Muscle layer of colon (tissue), 2 donors: ENCODE measurements around the gene BASP1.
"Not testable (repeated sequence)": the region's sequence is repeated elsewhere in the genome, so short reads cannot be mapped to it uniquely, and the experiment has no call there.

ENCODE experiments used
- H3K27ac ChIP-seq: one replicate; pipeline ENCODE4 v1.7.0; 2013; ENCODE audit warnings: low read depth, mild to moderate bottlenecking, low read length, moderate library complexity
- H3K27me3 ChIP-seq, 2 donors: one replicate each; pipeline ENCODE4 v1.7.0; 2013; ENCODE audit warnings: low read length in 2 of 2, mild to moderate bottlenecking in 2 of 2; ENCODE audit not compliant: insufficient read depth in 2 of 2, control insufficient read depth in 1 of 2
- H3K36me3 ChIP-seq: one replicate; pipeline ENCODE4 v1.7.0; 2013; ENCODE audit warnings: mild to moderate bottlenecking, low read length; ENCODE audit not compliant: insufficient read depth
- H3K4me1 ChIP-seq: one replicate; pipeline ENCODE4 v1.7.0; 2013; ENCODE audit warnings: mild to moderate bottlenecking, low read length; ENCODE audit not compliant: insufficient read depth
- H3K4me3 ChIP-seq, 2 donors: one replicate each; pipeline ENCODE4 v1.7.0; 2013; ENCODE audit warnings: low read length in 2 of 2, low read depth in 1 of 2, mild to moderate bottlenecking in 1 of 2, moderate library complexity in 1 of 2
- H3K9ac ChIP-seq: one replicate; pipeline ENCODE4 v1.7.0; 2013; ENCODE audit warnings: low read length
- H3K9me3 ChIP-seq: one replicate; pipeline ENCODE4 v1.7.0; 2013; ENCODE audit warnings: mild to moderate bottlenecking, low read length
- donor health status: abdominal sarcoma.
- donor health status: Adenocarcinoma of cecum.

Gene BASP1

DNA sequence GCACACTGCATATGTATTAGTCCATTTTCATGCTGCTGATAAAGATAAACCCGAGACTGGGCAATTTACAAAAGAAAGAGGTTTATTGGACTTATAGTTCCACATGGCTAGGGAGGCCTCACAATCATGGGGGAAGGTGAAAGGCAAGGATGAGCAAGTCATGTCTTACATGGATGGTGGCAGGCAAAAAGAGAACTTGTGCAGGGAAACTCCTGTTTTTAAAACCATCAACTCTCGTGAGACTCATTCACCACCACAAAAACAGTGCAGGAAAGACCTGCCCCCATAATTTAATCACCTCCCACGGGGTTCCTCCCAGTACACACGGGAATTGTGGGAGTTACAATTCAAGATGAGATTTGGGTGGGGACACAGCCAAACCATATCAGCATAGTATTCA lies 41.6 kb downstream of the BASP1 start:
- H3K27ac ChIP-seq, H3K27me3 ChIP-seq, H3K9ac ChIP-seq, H3K4me1 ChIP-seq, H3K9me3 ChIP-seq, H3K4me3 ChIP-seq, H3K36me3 ChIP-seq: not testable (repeated sequence)

- no peak overlapping the region for H3K27ac ChIP-seq
- H3K36me3 ChIP-seq: no peaks in the 10 kb centered on the region
- H3K9me3 ChIP-seq: no peaks in the 10 kb centered on the region
- no peak overlapping the region for H3K4me3 ChIP-seq
- no peaks in the 10 kb centered on the region for H3K27me3 ChIP-seq
- no peak overlapping the region for H3K9ac ChIP-seq
- no peaks in the 10 kb centered on the region for H3K4me1 ChIP-seq
Measured at GRCh38 chr5:17259630-17260257, 42.3 kb downstream of the BASP1 start.

GRCh38 chr5:17260549-17260948 lies 43.1 kb downstream of the BASP1 start:
- Histone ChIP-seq H3K9me3 (no peaks in the 10 kb centered on the region), H3K4me1 (no peaks in the 10 kb centered on the region), H3K9ac (no peak overlapping the region), H3K27ac (no peak overlapping the region), H3K27me3 (no peaks in the 10 kb centered on the region), H3K4me3 (no peak overlapping the region), H3K36me3 (no peaks in the 10 kb centered on the region)

DNA sequence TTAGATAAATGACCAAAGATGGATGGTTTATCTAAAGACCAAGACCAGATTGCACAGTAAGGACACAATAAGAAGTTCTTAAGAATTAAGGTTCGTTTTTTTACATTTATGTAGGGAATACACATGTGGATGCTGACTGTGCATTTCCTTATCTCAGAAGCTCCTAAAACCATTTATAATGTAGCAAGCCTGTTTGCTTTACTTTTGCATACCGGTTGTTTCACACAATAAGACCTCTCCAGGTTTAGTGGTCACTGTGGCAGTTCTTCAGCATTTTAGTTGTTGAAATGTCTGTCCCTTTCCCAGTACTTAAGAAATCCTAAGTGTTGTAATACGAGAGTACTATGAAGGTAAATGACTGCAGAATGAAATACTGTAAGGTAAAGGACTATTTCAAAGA lies 43.6 kb downstream of the BASP1 start:
- H3K9me3 ChIP-seq: no peaks in the 10 kb centered on the region
- no peak overlapping the region for H3K9ac ChIP-seq
- H3K36me3 ChIP-seq: no peaks in the 10 kb centered on the region
- no peaks in the 10 kb centered on the region for H3K27me3 ChIP-seq
- H3K4me1 ChIP-seq: no peaks in the 10 kb centered on the region
- H3K27ac ChIP-seq: no peak overlapping the region
- no peak overlapping the region for H3K4me3 ChIP-seq

- no peak overlapping the region for H3K4me3 ChIP-seq
- H3K36me3 ChIP-seq: no peaks in the 10 kb centered on the region
- H3K9me3 ChIP-seq: no peaks in the 10 kb centered on the region
- H3K9ac ChIP-seq: no peak overlapping the region
- H3K27ac ChIP-seq: no peak overlapping the region
- no peaks in the 10 kb centered on the region for H3K27me3 ChIP-seq
- no peaks in the 10 kb centered on the region for H3K4me1 ChIP-seq
Measured at GRCh38 chr5:17265041-17265440, 47.6 kb downstream of the BASP1 start.

DNA sequence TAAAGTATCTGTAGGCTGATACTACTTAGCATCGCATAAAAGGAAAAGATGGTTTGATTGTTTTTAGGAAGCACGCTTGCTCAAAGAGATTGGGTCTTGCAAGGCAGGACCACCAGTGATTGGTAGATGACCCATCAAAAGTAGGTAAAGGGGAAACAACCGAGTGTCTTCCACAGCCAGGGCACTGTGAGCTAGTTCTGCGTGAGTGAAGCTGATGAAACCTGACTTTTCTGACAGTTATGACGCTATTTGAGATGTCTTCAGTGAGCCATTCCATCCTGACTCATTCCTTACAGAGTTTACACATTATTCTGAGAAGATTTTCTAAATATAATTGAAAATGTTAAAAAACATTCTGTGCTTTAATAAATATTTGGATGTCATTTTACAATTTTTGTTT lies 49.7 kb downstream of the BASP1 start:
- no peaks in the 10 kb centered on the region for H3K27me3 ChIP-seq
- no peaks in the 10 kb centered on the region for H3K4me1 ChIP-seq
- no peaks in the 10 kb centered on the region for H3K36me3 ChIP-seq
- no peak overlapping the region for H3K27ac ChIP-seq
- H3K9me3 ChIP-seq: no peaks in the 10 kb centered on the region
- no peak overlapping the region for H3K4me3 ChIP-seq
- H3K9ac ChIP-seq: no peak overlapping the region

DNA sequence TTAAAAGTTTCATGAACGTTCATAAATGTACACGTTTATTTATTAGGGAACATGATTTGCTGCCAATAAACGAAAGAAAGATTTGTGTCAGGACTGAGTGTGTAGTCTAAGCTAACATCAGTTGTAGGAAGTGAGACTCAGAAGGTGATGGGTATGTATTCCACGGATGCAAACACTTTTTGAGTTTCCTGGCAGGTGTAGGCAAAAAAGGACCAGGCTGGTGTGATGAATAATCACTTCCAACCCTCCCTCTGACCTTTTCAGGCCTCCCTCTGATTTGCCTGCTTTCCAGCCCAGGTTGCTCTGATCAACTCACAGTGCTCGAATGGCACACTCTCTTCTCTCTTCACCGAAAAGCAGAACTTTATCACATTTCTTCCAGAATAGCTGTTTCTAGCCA lies 51.8 kb downstream of the BASP1 start:
- no peaks in the 10 kb centered on the region for H3K4me1 ChIP-seq
- no peaks in the 10 kb centered on the region for H3K9me3 ChIP-seq
- no peaks in the 10 kb centered on the region for H3K27me3 ChIP-seq
- no peak overlapping the region for H3K27ac ChIP-seq
- no peak overlapping the region for H3K9ac ChIP-seq
- H3K36me3 ChIP-seq: no peaks in the 10 kb centered on the region
- no peak overlapping the region for H3K4me3 ChIP-seq

- Histone ChIP-seq H3K27ac (no peak overlapping the region), H3K36me3 (no peaks in the 10 kb centered on the region), H3K9ac (no peak overlapping the region), H3K4me3 (no peak overlapping the region), H3K27me3 (no peaks in the 10 kb centered on the region), H3K9me3 (no peaks in the 10 kb centered on the region), H3K4me1 (no peaks in the 10 kb centered on the region)
Measured at GRCh38 chr5:17272111-17272510, 54.7 kb downstream of the BASP1 start.

DNA sequence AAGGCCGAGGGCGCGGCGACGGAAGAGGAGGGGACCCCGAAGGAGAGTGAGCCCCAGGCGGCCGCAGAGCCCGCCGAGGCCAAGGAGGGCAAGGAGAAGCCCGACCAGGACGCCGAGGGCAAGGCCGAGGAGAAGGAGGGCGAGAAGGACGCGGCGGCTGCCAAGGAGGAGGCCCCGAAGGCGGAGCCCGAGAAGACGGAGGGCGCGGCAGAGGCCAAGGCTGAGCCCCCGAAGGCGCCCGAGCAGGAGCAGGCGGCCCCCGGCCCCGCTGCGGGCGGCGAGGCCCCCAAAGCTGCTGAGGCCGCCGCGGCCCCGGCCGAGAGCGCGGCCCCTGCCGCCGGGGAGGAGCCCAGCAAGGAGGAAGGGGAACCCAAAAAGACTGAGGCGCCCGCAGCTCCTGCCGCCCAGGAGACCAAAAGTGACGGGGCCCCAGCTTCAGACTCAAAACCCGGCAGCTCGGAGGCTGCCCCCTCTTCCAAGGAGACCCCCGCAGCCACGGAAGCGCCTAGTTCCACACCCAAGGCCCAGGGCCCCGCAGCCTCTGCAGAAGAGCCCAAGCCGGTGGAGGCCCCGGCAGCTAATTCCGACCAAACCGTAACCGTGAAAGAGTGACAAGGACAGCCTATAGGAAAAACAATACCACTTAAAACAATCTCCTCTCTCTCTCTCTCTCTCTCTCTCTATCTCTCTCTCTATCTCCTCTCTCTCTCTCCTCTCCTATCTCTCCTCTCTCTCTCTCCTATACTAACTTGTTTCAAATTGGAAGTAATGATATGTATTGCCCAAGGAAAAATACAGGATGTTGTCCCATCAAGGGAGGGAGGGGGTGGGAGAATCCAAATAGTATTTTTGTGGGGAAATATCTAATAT lies 58.1 kb downstream of the BASP1 start:
- no peaks in the 10 kb centered on the region for H3K27me3 ChIP-seq
- no peaks in the 10 kb centered on the region for H3K36me3 ChIP-seq
- no peak overlapping the region for H3K27ac ChIP-seq
- no peaks in the 10 kb centered on the region for H3K9me3 ChIP-seq
- H3K4me1 ChIP-seq: no peaks in the 10 kb centered on the region
- H3K4me3 ChIP-seq: no peak overlapping the region
- no peak overlapping the region for H3K9ac ChIP-seq

DNA sequence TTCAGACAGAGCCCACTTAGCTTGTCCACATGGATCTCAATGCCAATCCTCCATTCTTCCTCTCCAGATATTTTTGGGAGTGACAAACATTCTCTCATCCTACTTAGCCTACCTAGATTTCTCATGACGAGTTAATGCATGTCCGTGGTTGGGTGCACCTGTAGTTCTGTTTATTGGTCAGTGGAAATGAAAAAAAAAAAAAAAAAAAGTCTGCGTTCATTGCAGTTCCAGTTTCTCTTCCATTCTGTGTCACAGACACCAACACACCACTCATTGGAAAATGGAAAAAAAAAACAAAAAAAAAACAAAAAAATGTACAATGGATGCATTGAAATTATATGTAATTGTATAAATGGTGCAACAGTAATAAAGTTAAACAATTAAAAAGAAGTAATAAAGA lies 59.0 kb downstream of the BASP1 start:
- Histone ChIP-seq H3K9ac (no peak overlapping the region), H3K4me1 (no peaks in the 10 kb centered on the region), H3K9me3 (no peaks in the 10 kb centered on the region), H3K4me3 (no peak overlapping the region), H3K36me3 (no peaks in the 10 kb centered on the region), H3K27ac (no peak overlapping the region), H3K27me3 (no peaks in the 10 kb centered on the region)

DNA sequence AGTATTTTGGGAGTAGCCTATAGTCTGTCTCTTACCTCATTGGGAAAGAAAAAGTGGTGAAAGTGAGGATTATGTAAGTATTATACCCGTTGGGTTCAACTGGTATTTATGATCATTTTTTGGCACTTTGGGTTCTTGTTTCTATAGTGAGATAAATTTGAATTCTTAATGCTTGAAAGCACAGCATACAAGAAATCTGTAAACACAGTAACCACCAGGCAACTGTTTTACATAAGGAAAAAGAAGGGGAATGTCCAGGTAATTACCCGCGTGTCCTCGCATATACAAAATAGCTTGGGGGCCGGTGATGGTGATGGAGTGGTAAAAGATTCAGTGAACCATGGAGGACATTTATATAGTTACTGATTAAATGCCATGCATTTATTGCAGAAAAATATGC lies 60.5 kb downstream of the BASP1 start:
- Histone ChIP-seq H3K9me3 (no peaks in the 10 kb centered on the region), H3K9ac (no peak overlapping the region), H3K27me3 (no peaks in the 10 kb centered on the region), H3K4me3 (no peak overlapping the region), H3K36me3 (no peaks in the 10 kb centered on the region), H3K4me1 (no peaks in the 10 kb centered on the region), H3K27ac (no peak overlapping the region)

GRCh38 chr5:17278931-17279330 lies 61.5 kb downstream of the BASP1 start:
- Histone ChIP-seq H3K27ac (no peak overlapping the region), H3K4me3 (no peak overlapping the region), H3K9ac (no peak overlapping the region), H3K27me3 (no peaks in the 10 kb centered on the region), H3K36me3 (no peaks in the 10 kb centered on the region), H3K9me3 (no peaks in the 10 kb centered on the region), H3K4me1 (no peaks in the 10 kb centered on the region)
